Measurements from ENCODE around the gene GJB2. TPM values are rescaled to one million over a fixed set of nuclear protein-coding genes. Genes with fewer than 3 reads are reported as not detected.

GJB2 gene
- total and polyA plus RNA-seq, 2 experiments from 2014 or later = not detected

DNA sequence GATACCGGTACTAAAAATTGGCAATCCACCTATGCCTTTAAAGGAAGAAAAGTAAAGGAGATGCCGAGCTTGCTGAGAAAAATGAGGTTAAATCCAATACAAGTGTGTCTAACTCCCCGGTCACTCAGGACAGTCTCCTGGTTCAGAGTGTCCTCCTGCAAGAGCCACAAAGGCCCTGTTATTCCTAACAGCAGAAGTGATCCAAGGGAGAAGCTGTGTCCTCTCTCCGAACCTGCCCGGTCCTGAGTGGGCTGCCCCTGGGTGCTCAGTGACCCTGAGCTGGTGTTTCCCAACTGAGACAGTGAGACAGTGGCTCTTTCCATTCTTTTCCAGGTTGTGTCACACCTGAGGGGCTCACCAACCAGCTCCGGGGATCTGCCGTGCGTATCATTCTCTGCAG is 34.5 kb upstream of the GJB2 start (continued):
- TF ChIP-seq, protein P1, sequence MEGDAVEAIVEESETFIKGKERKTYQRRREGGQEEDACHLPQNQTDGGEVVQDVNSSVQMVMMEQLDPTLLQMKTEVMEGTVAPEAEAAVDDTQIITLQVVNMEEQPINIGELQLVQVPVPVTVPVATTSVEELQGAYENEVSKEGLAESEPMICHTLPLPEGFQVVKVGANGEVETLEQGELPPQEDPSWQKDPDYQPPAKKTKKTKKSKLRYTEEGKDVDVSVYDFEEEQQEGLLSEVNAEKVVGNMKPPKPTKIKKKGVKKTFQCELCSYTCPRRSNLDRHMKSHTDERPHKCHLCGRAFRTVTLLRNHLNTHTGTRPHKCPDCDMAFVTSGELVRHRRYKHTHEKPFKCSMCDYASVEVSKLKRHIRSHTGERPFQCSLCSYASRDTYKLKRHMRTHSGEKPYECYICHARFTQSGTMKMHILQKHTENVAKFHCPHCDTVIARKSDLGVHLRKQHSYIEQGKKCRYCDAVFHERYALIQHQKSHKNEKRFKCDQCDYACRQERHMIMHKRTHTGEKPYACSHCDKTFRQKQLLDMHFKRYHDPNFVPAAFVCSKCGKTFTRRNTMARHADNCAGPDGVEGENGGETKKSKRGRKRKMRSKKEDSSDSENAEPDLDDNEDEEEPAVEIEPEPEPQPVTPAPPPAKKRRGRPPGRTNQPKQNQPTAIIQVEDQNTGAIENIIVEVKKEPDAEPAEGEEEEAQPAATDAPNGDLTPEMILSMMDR (conservative IDR thresholded peaks at IDR 0.05; ENCODE audit: low read depth in 2 of 2) = no peak
- TF ChIP-seq, protein P2, sequence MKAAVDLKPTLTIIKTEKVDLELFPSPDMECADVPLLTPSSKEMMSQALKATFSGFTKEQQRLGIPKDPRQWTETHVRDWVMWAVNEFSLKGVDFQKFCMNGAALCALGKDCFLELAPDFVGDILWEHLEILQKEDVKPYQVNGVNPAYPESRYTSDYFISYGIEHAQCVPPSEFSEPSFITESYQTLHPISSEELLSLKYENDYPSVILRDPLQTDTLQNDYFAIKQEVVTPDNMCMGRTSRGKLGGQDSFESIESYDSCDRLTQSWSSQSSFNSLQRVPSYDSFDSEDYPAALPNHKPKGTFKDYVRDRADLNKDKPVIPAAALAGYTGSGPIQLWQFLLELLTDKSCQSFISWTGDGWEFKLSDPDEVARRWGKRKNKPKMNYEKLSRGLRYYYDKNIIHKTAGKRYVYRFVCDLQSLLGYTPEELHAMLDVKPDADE (IDR thresholded peaks at IDR 0.05) = no peak
- no peak for TF ChIP-seq JUNB (IDR thresholded peaks at IDR 0.05; ENCODE audit: unreplicated experiment)

DNA sequence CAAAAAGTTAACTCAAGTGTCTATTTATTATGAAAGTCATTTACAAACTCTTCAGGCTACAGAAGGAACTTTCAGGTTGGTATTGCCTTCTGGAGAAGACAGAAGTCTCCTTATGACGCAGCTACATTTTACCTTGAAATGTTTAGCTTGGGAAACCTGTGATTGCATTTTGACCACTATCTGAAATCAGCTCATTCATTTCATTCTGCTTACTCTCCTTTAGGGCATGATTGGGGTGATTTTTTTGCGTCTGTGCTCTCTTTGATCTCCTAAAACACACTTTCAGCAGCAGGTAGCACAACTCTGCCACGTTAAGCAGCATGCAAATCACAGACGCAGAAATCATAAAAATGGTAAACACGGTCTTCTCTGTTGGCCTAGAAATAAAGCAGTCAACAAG is 29.8 kb upstream of the GJB2 start:
- H3K4me1 ChIP-seq (ENCODE audit: insufficient read depth) = no peaks in the 10 kb centered on the region
- Mint-ChIP-seq H3K27me3 (ENCODE audit: insufficient read depth, low read depth, poor library complexity) (peaks cover 2% of the 10 kb centered on the region), H3K36me3 (ENCODE audit: low read depth) (no peaks in the 10 kb centered on the region), H3K9me3 (0 out of 3 replicates have a peak, but pooled peaks cover 2% of the 10 kb centered on the region), H3K27ac (no peak overlapping the region), H3K4me3 (no peak overlapping the region), H3K4me1 (no peaks in the 10 kb centered on the region)
- DNase-seq (ENCODE audit: low spot score) (no peak), ATAC-seq (no peak)
- H3K27me3 ChIP-seq (ENCODE audit: insufficient read depth) = 0 out of 2 replicates have a peak, but pooled peaks cover under 1% of the 10 kb centered on the region
- H3F3A ChIP-seq (replicated peaks; ENCODE audit: low read depth) = no peaks in the 10 kb centered on the region
- no peak overlapping the region for H3K27ac ChIP-seq (ENCODE audit: low read depth)
- no peaks in the 10 kb centered on the region for H4K20me1 ChIP-seq (replicated peaks; ENCODE audit: insufficient read depth)
- no peaks in the 10 kb centered on the region for H3K79me2 ChIP-seq (replicated peaks; ENCODE audit: insufficient read depth)
- no peak overlapping the region for H3K4me2 ChIP-seq
- no peaks in the 10 kb centered on the region for H3K9me2 ChIP-seq (ENCODE audit: insufficient read depth)
- H3K36me3 ChIP-seq (ENCODE audit: insufficient read depth) = no peaks in the 10 kb centered on the region
- no peak overlapping the region for H3K4me3 ChIP-seq
- H2AFZ ChIP-seq = no peak overlapping the region
- no peak for TF ChIP-seq ZNF331 (CRISPR knock-in tag; IDR thresholded peaks at IDR 0.05; ENCODE audit: low read depth)
- no peak for TF ChIP-seq STAT1 (IDR thresholded peaks at IDR 0.05; ENCODE audit: unreplicated experiment)
- TF ChIP-seq POLR2AphosphoS5 (IDR thresholded peaks at IDR 0.05; ENCODE audit: low read depth) = no peak
- no peak for TF ChIP-seq CREB1 (CRISPR knock-in tag; IDR thresholded peaks at IDR 0.05; ENCODE audit: low read depth)
- TF ChIP-seq EZH2phosphoT487 (IDR thresholded peaks at IDR 0.05; ENCODE audit: unreplicated experiment) = no peak
- TF ChIP-seq, protein P3, sequence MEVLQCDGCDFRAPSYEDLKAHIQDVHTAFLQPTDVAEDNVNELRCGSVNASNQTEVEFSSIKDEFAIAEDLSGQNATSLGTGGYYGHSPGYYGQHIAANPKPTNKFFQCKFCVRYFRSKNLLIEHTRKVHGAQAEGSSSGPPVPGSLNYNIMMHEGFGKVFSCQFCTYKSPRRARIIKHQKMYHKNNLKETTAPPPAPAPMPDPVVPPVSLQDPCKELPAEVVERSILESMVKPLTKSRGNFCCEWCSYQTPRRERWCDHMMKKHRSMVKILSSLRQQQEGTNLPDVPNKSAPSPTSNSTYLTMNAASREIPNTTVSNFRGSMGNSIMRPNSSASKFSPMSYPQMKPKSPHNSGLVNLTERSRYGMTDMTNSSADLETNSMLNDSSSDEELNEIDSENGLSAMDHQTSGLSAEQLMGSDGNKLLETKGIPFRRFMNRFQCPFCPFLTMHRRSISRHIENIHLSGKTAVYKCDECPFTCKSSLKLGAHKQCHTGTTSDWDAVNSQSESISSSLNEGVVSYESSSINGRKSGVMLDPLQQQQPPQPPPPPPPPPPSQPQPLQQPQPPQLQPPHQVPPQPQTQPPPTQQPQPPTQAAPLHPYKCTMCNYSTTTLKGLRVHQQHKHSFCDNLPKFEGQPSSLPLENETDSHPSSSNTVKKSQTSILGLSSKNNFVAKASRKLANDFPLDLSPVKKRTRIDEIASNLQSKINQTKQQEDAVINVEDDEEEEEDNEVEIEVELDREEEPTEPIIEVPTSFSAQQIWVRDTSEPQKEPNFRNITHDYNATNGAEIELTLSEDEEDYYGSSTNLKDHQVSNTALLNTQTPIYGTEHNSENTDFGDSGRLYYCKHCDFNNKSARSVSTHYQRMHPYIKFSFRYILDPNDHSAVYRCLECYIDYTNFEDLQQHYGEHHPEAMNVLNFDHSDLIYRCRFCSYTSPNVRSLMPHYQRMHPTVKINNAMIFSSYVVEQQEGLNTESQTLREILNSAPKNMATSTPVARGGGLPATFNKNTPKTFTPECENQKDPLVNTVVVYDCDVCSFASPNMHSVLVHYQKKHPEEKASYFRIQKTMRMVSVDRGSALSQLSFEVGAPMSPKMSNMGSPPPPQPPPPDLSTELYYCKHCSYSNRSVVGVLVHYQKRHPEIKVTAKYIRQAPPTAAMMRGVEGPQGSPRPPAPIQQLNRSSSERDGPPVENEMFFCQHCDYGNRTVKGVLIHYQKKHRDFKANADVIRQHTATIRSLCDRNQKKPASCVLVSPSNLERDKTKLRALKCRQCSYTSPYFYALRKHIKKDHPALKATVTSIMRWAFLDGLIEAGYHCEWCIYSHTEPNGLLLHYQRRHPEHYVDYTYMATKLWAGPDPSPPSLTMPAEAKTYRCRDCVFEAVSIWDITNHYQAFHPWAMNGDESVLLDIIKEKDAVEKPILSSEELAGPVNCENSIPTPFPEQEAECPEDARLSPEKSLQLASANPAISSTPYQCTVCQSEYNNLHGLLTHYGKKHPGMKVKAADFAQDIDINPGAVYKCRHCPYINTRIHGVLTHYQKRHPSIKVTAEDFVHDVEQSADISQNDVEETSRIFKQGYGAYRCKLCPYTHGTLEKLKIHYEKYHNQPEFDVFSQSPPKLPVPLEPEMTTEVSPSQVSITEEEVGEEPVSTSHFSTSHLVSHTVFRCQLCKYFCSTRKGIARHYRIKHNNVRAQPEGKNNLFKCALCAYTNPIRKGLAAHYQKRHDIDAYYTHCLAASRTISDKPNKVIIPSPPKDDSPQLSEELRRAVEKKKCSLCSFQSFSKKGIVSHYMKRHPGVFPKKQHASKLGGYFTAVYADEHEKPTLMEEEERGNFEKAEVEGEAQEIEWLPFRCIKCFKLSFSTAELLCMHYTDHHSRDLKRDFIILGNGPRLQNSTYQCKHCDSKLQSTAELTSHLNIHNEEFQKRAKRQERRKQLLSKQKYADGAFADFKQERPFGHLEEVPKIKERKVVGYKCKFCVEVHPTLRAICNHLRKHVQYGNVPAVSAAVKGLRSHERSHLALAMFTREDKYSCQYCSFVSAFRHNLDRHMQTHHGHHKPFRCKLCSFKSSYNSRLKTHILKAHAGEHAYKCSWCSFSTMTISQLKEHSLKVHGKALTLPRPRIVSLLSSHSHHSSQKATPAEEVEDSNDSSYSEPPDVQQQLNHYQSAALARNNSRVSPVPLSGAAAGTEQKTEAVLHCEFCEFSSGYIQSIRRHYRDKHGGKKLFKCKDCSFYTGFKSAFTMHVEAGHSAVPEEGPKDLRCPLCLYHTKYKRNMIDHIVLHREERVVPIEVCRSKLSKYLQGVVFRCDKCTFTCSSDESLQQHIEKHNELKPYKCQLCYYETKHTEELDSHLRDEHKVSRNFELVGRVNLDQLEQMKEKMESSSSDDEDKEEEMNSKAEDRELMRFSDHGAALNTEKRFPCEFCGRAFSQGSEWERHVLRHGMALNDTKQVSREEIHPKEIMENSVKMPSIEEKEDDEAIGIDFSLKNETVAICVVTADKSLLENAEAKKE (CRISPR knock-in tag; IDR thresholded peaks at IDR 0.05) = no peak
- TF ChIP-seq, protein P4, sequence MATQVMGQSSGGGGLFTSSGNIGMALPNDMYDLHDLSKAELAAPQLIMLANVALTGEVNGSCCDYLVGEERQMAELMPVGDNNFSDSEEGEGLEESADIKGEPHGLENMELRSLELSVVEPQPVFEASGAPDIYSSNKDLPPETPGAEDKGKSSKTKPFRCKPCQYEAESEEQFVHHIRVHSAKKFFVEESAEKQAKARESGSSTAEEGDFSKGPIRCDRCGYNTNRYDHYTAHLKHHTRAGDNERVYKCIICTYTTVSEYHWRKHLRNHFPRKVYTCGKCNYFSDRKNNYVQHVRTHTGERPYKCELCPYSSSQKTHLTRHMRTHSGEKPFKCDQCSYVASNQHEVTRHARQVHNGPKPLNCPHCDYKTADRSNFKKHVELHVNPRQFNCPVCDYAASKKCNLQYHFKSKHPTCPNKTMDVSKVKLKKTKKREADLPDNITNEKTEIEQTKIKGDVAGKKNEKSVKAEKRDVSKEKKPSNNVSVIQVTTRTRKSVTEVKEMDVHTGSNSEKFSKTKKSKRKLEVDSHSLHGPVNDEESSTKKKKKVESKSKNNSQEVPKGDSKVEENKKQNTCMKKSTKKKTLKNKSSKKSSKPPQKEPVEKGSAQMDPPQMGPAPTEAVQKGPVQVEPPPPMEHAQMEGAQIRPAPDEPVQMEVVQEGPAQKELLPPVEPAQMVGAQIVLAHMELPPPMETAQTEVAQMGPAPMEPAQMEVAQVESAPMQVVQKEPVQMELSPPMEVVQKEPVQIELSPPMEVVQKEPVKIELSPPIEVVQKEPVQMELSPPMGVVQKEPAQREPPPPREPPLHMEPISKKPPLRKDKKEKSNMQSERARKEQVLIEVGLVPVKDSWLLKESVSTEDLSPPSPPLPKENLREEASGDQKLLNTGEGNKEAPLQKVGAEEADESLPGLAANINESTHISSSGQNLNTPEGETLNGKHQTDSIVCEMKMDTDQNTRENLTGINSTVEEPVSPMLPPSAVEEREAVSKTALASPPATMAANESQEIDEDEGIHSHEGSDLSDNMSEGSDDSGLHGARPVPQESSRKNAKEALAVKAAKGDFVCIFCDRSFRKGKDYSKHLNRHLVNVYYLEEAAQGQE (IDR thresholded peaks at IDR 0.05; ENCODE audit: unreplicated experiment) = no peak
- no peak for TF ChIP-seq EZH2 (IDR thresholded peaks at IDR 0.05; ENCODE audit: low read depth, unreplicated experiment)
- no peak for TF ChIP-seq JUNB (IDR thresholded peaks at IDR 0.05; ENCODE audit: unreplicated experiment)
- no peak for TF ChIP-seq NANOG (IDR thresholded peaks at IDR 0.05; ENCODE audit: borderline replicate concordance)
- no peak for TF ChIP-seq ZNF114 (CRISPR knock-in tag; IDR thresholded peaks at IDR 0.05)
